Vagina (tissue), 2 donors: ENCODE results near the gene LRRFIP2. TPM values are rescaled to one million over a fixed set of nuclear protein-coding genes. Genes with fewer than 3 reads are reported as not detected.

Experiments
- DNase-seq, 2 donors: peaks; one replicate each; pipeline ENCODE4 v3.0.0-alpha.2; 2017; ENCODE audit errors: extremely low spot score in 2 of 2
- H3K27ac ChIP-seq: fragments of 200-600 bp; sonication (generic); one replicate; pipeline ENCODE4 v1.5.1; 2019
- H3K27me3 ChIP-seq: fragments of 200-600 bp; sonication (generic); one replicate; pipeline ENCODE4 v1.5.1; 2019
- H3K36me3 ChIP-seq, 2 donors: fragments of 200-600 bp; sonication (generic); one replicate each; pipeline ENCODE4 v1.5.1; 2017 to 2019
- H3K4me1 ChIP-seq: fragments of 200-600 bp; sonication (generic); one replicate; pipeline ENCODE4 v1.5.1; 2019
- H3K4me3 ChIP-seq, 2 donors: fragments of 200-600 bp; sonication (generic); 1 replicate in 1 of 2; 2 replicates in 1 of 2; pipeline ENCODE4 v1.5.1; 2016 to 2019
- H3K9me3 ChIP-seq: fragments of 200-600 bp; sonication (generic); one replicate; pipeline ENCODE4 v1.5.1; 2019
- CTCF ChIP-seq, 3 experiments: fragments of 450-650 bp in 2 of 3; fragments of 200-600 bp in 1 of 3; sonication (generic) in 1 of 3; IDR thresholded peaks; one replicate each; pipeline ENCODE4 v1.5.1; 2017 to 2019; ENCODE audit warnings: antibody characterized with exemption in 3 of 3, mild to moderate bottlenecking in 2 of 3, moderate library complexity in 2 of 3
- POLR2A ChIP-seq, 2 donors: fragments of 450-650 bp; IDR thresholded peaks; one replicate each; pipeline ENCODE4 v1.6.1; 2017; ENCODE audit warnings: antibody characterized with exemption in 2 of 2, mild to moderate bottlenecking in 2 of 2, moderate library complexity in 2 of 2
- POLR2AphosphoS5 ChIP-seq, 2 donors: sonication (generic); formaldehyde crosslinking; IDR thresholded peaks; one replicate each; pipeline ENCODE4 v1.9.0; 2017; ENCODE audit warnings: antibody characterized with exemption in 2 of 2, mild to moderate bottlenecking in 2 of 2, low read depth in 1 of 2; ENCODE audit not compliant: insufficient read depth in 1 of 2
- intact Hi-C: fragments of 100-400 bp; cut with DNase I; formaldehyde crosslinking; loops from one replicate; pipeline ENCODE4 v1.15.1; 2023
- total RNA-seq: library from RNA; depleted of rRNA; stranded (reverse); fragments of >200 nt; gene quantifications from one replicate; pipeline ENCODE4 v1.2.3, GENCODE V29; 2016

LRRFIP2 gene
- total RNA-seq, 1 donor from 2014 or later = 74.2 TPM

GRCh38 chr3:37026851-37027250 is 147.5 kb downstream of the LRRFIP2 start:
- intact Hi-C loops = loop anchor here (10.0 kb wide), 1 partner anchor 188 kb away; no protein-coding TSS in a partner anchor
- Histone ChIP-seq H3K4me1 (peaks cover 15% of the 10 kb centered on the region), H3K36me3 (peaks cover 0 to 47% of the 10 kb centered on the region in 2 donors), H3K27ac (no peak overlapping the region), H3K27me3 (no peaks in the 10 kb centered on the region), H3K4me3 (no peak overlapping the region), H3K9me3 (no peaks in the 10 kb centered on the region)
- TF ChIP-seq POLR2A (IDR thresholded peaks at IDR 0.05) (no peak), POLR2AphosphoS5 (IDR thresholded peaks at IDR 0.05; ENCODE audit: insufficient read depth in 1 of 2, low read depth in 1 of 2) (no peak), CTCF (IDR thresholded peaks at IDR 0.05) (no peak)
- no peak for DNase-seq

GRCh38 chr3:37025561-37026335 is 148.6 kb downstream of the LRRFIP2 start:
- no peak for DNase-seq
- no peaks in the 10 kb centered on the region for H3K27me3 ChIP-seq
- no peaks in the 10 kb centered on the region for H3K9me3 ChIP-seq
- no peak overlapping the region for H3K27ac ChIP-seq
- intact Hi-C loops = loop anchor here (10.0 kb wide), 1 partner anchor 189 kb away; no protein-coding TSS in a partner anchor
- H3K4me3 ChIP-seq = no peak overlapping the region
- peaks cover 0 to 55% of the 10 kb centered on the region in 2 donors for H3K36me3 ChIP-seq
- TF ChIP-seq POLR2A (IDR thresholded peaks at IDR 0.05) (no peak), CTCF (IDR thresholded peaks at IDR 0.05) (no peak), POLR2AphosphoS5 (IDR thresholded peaks at IDR 0.05; ENCODE audit: insufficient read depth in 1 of 2, low read depth in 1 of 2) (no peak)
- H3K4me1 ChIP-seq = peaks cover 12% of the 10 kb centered on the region

GRCh38 chr3:37024820-37025405 is 149.5 kb downstream of the LRRFIP2 start:
- no peak overlapping the region for H3K27ac ChIP-seq
- TF ChIP-seq CTCF (IDR thresholded peaks at IDR 0.05) (no peak), POLR2A (IDR thresholded peaks at IDR 0.05) (no peak), POLR2AphosphoS5 (IDR thresholded peaks at IDR 0.05; ENCODE audit: insufficient read depth in 1 of 2, low read depth in 1 of 2) (no peak)
- intact Hi-C loops = loop anchor here (10.0 kb wide), 1 partner anchor 190 kb away; no protein-coding TSS in a partner anchor

GRCh38 chr3:37024092-37024491 is 150.3 kb downstream of the LRRFIP2 start:
- H3K27ac ChIP-seq = no peak overlapping the region
- peaks cover 0 to 68% of the 10 kb centered on the region in 2 donors for H3K36me3 ChIP-seq
- no peak overlapping the region for H3K4me3 ChIP-seq
- intact Hi-C loops = loop anchor here (10.0 kb wide), 1 partner anchor 191 kb away; no protein-coding TSS in a partner anchor
- H3K27me3 ChIP-seq = no peaks in the 10 kb centered on the region
- no peaks in the 10 kb centered on the region for H3K4me1 ChIP-seq
- DNase-seq = no peak
- H3K9me3 ChIP-seq = no peaks in the 10 kb centered on the region
- TF ChIP-seq POLR2A (IDR thresholded peaks at IDR 0.05) = no peak
- peak in 2 of 3 experiments; percentile 13 to 38 for TF ChIP-seq CTCF (IDR thresholded peaks at IDR 0.05)

More at GRCh38 chr3:37024820-37025405, 149.5 kb downstream of the LRRFIP2 start:
- no peaks in the 10 kb centered on the region for H3K27me3 ChIP-seq
- H3K4me1 ChIP-seq = peaks cover 4% of the 10 kb centered on the region
- H3K36me3 ChIP-seq = peaks cover 0 to 62% of the 10 kb centered on the region in 2 donors
- no peak for DNase-seq
- H3K4me3 ChIP-seq = no peak overlapping the region
- H3K9me3 ChIP-seq = no peaks in the 10 kb centered on the region

- no peaks in the 10 kb centered on the region for H3K4me1 ChIP-seq
- peaks cover 0 to 66% of the 10 kb centered on the region in 2 donors for H3K36me3 ChIP-seq
- H3K27ac ChIP-seq = no peak overlapping the region
- DNase-seq = no peak
- no peaks in the 10 kb centered on the region for H3K27me3 ChIP-seq
- TF ChIP-seq POLR2A (IDR thresholded peaks at IDR 0.05) = no peak
- no peak for TF ChIP-seq POLR2AphosphoS5 (IDR thresholded peaks at IDR 0.05; ENCODE audit: insufficient read depth in 1 of 2, low read depth in 1 of 2)
- no peak for TF ChIP-seq CTCF (IDR thresholded peaks at IDR 0.05)
- H3K9me3 ChIP-seq = no peaks in the 10 kb centered on the region
- H3K4me3 ChIP-seq = no peak overlapping the region
- intact Hi-C loops = no loop called here
These were observed 156.7 kb downstream of the LRRFIP2 start for GRCh38 chr3:37017683-37018082.
